ENCODE data around the gene NELL1.

The NELL1 gene

GRCh38 chr11:20933958-20934357 lies 264.6 kb downstream of the NELL1 start:
- H3K36me3 ChIP-seq (ENCODE audit: low read depth), result no peaks in the 10 kb centered on the region
- no peak overlapping the region for H3K4me3 ChIP-seq (ENCODE audit: severe bottlenecking)
- ATAC-seq (ENCODE audit: low read depth) (no peak), DNase-seq (ENCODE audit: low spot score) (no peak)
- H3K4me1 ChIP-seq (ENCODE audit: insufficient read depth, poor library complexity, severe bottlenecking), result no peaks in the 10 kb centered on the region
- H3K27ac ChIP-seq (ENCODE audit: poor library complexity, severe bottlenecking), result no peak overlapping the region
- no peaks in the 10 kb centered on the region for H3K9me3 ChIP-seq (ENCODE audit: severe bottlenecking)
- no peaks in the 10 kb centered on the region for H3K27me3 ChIP-seq (ENCODE audit: insufficient read depth, poor library complexity, severe bottlenecking)
- no peak for TF ChIP-seq CTCF (IDR thresholded peaks at IDR 0.05; ENCODE audit: poor library complexity, severe bottlenecking)

GRCh38 chr11:20934516-20934915 lies 265.1 kb downstream of the NELL1 start:
- Histone ChIP-seq H3K27me3 (ENCODE audit: insufficient read depth, poor library complexity, severe bottlenecking) (no peaks in the 10 kb centered on the region), H3K36me3 (ENCODE audit: low read depth) (no peaks in the 10 kb centered on the region), H3K9me3 (ENCODE audit: severe bottlenecking) (no peaks in the 10 kb centered on the region), H3K4me3 (ENCODE audit: severe bottlenecking) (no peak overlapping the region), H3K4me1 (ENCODE audit: insufficient read depth, poor library complexity, severe bottlenecking) (no peaks in the 10 kb centered on the region), H3K27ac (ENCODE audit: poor library complexity, severe bottlenecking) (no peak overlapping the region)
- ATAC-seq (ENCODE audit: low read depth), result no peak
- no peak for TF ChIP-seq CTCF (IDR thresholded peaks at IDR 0.05; ENCODE audit: poor library complexity, severe bottlenecking)
- DNase-seq (ENCODE audit: low spot score), result no peak

GRCh38 chr11:20937826-20938225 lies 268.4 kb downstream of the NELL1 start:
- Histone ChIP-seq H3K9me3 (ENCODE audit: severe bottlenecking) (no peaks in the 10 kb centered on the region), H3K27me3 (ENCODE audit: insufficient read depth, poor library complexity, severe bottlenecking) (no peaks in the 10 kb centered on the region), H3K27ac (ENCODE audit: poor library complexity, severe bottlenecking) (no peak overlapping the region), H3K4me1 (ENCODE audit: insufficient read depth, poor library complexity, severe bottlenecking) (no peaks in the 10 kb centered on the region), H3K36me3 (ENCODE audit: low read depth) (no peaks in the 10 kb centered on the region), H3K4me3 (ENCODE audit: severe bottlenecking) (no peak overlapping the region)
- DNase-seq (ENCODE audit: low spot score) (no peak), ATAC-seq (ENCODE audit: low read depth) (no peak)
- TF ChIP-seq CTCF (IDR thresholded peaks at IDR 0.05; ENCODE audit: poor library complexity, severe bottlenecking), result no peak

GRCh38 chr11:20949585-20949984 lies 280.2 kb downstream of the NELL1 start:
- ATAC-seq (ENCODE audit: low read depth), result no peak
- no peak overlapping the region for H3K27ac ChIP-seq (ENCODE audit: poor library complexity, severe bottlenecking)
- TF ChIP-seq CTCF (IDR thresholded peaks at IDR 0.05; ENCODE audit: poor library complexity, severe bottlenecking), result no peak

GRCh38 chr11:20962581-20962980 lies 293.2 kb downstream of the NELL1 start:
- no peaks in the 10 kb centered on the region for H3K36me3 ChIP-seq (ENCODE audit: low read depth)
- H3K27me3 ChIP-seq (ENCODE audit: insufficient read depth, poor library complexity, severe bottlenecking), result no peaks in the 10 kb centered on the region
- H3K4me1 ChIP-seq (ENCODE audit: insufficient read depth, poor library complexity, severe bottlenecking), result no peaks in the 10 kb centered on the region
- H3K27ac ChIP-seq (ENCODE audit: poor library complexity, severe bottlenecking), result no peak overlapping the region
- no peaks in the 10 kb centered on the region for H3K9me3 ChIP-seq (ENCODE audit: severe bottlenecking)
- no peak overlapping the region for H3K4me3 ChIP-seq (ENCODE audit: severe bottlenecking)
- no peak for ATAC-seq (ENCODE audit: low read depth)
- TF ChIP-seq CTCF (IDR thresholded peaks at IDR 0.05; ENCODE audit: poor library complexity, severe bottlenecking), result no peak
- DNase-seq (ENCODE audit: low spot score), result no peak

More at GRCh38 chr11:20949585-20949984, 280.2 kb downstream of the NELL1 start:
- Histone ChIP-seq H3K36me3 (ENCODE audit: low read depth) (no peaks in the 10 kb centered on the region), H3K4me3 (ENCODE audit: severe bottlenecking) (no peak overlapping the region), H3K4me1 (ENCODE audit: insufficient read depth, poor library complexity, severe bottlenecking) (no peaks in the 10 kb centered on the region), H3K9me3 (ENCODE audit: severe bottlenecking) (no peaks in the 10 kb centered on the region), H3K27me3 (ENCODE audit: insufficient read depth, poor library complexity, severe bottlenecking) (no peaks in the 10 kb centered on the region)
- no peak for DNase-seq (ENCODE audit: low spot score)

All from RWPE2 (cell line).